Neural progenitor cell (in vitro differentiated cells): ENCODE results near the gene CCDC81. TPM values are rescaled to one million over a fixed set of nuclear protein-coding genes. Genes with fewer than 3 reads are reported as not detected.

Source experiments
- DNase-seq: peaks from one replicate; pipeline ENCODE4 v3.0.0-alpha.2; 2016; ENCODE audit warnings: low spot score
- H2AFZ ChIP-seq: fragments of 200-600 bp; sonication (generic); replicated peaks from 2 replicates; pipeline ENCODE4 v1.6.1; 2016; ENCODE audit warnings: antibody characterized with exemption
- H3F3A ChIP-seq: fragments of 200-600 bp; sonication (generic); 2 replicates; pipeline ENCODE4 v1.6.1; 2016; ENCODE audit warnings: antibody characterized with exemption, low read depth
- H3K27ac ChIP-seq: fragments of 200-600 bp; sonication (generic); 2 replicates; pipeline ENCODE4 v1.5.1; 2016; ENCODE audit warnings: mild to moderate bottlenecking
- H3K27me3 ChIP-seq: fragments of 200-600 bp; sonication (generic); 2 replicates; pipeline ENCODE4 v1.6.1; 2016; ENCODE audit warnings: mild to moderate bottlenecking, moderate library complexity
- H3K36me3 ChIP-seq: fragments of 200-600 bp; sonication (generic); 2 replicates; pipeline ENCODE4 v1.5.1; 2016
- H3K4me1 ChIP-seq: fragments of 200-600 bp; sonication (generic); 2 replicates; pipeline ENCODE4 v1.6.1; 2016; ENCODE audit warnings: mixed run types
- H3K4me2 ChIP-seq: fragments of 200-600 bp; sonication (generic); 2 replicates; pipeline ENCODE4 v1.6.1; 2016
- H3K4me3 ChIP-seq: fragments of 200-600 bp; sonication (generic); 2 replicates; pipeline ENCODE4 v1.5.1; 2016
- H3K79me2 ChIP-seq: fragments of 200-600 bp; sonication (generic); 2 replicates; pipeline ENCODE4 v1.6.1; 2016; ENCODE audit warnings: low read depth
- H3K9ac ChIP-seq: fragments of 200-600 bp; sonication (generic); 2 replicates; pipeline ENCODE4 v1.6.1; 2016
- H3K9me3 ChIP-seq: fragments of 200-600 bp; sonication (generic); 2 replicates; pipeline ENCODE4 v1.5.1; 2016; ENCODE audit warnings: low read depth
- H4K20me1 ChIP-seq: fragments of 200-600 bp; sonication (generic); 2 replicates; pipeline ENCODE4 v1.6.1; 2016; ENCODE audit warnings: low read depth
- H3K27ac Mint-ChIP-seq: 3 replicates; pipeline ENCODE4 v1.8.0; 2021; ENCODE audit warnings: mixed read lengths
- H3K27me3 Mint-ChIP-seq: 2 replicates; pipeline ENCODE4 v1.8.0; 2022; ENCODE audit warnings: low read depth, mild to moderate bottlenecking, inconsistent platforms, moderate library complexity, mixed read lengths; ENCODE audit not compliant: insufficient read depth
- H3K36me3 Mint-ChIP-seq: 3 replicates; pipeline ENCODE4 v1.8.0; 2021; ENCODE audit warnings: mixed read lengths
- H3K4me1 Mint-ChIP-seq: 3 replicates; pipeline ENCODE4 v1.8.0; 2021; ENCODE audit warnings: mixed read lengths
- H3K4me3 Mint-ChIP-seq: 3 replicates; pipeline ENCODE4 v1.8.0; 2021; ENCODE audit warnings: mild to moderate bottlenecking, moderate library complexity, mixed read lengths
- H3K9me3 Mint-ChIP-seq: 3 replicates; pipeline ENCODE4 v1.8.0; 2020; ENCODE audit warnings: mixed read lengths
- CTCF ChIP-seq: fragments of 200-600 bp; sonication (generic); IDR thresholded peaks from 2 replicates; pipeline ENCODE4 v1.5.1; 2017; ENCODE audit warnings: antibody characterized with exemption, mild to moderate bottlenecking
- EZH2 ChIP-seq: fragments of 200-600 bp; sonication (generic); IDR thresholded peaks from 2 replicates; pipeline ENCODE4 v1.6.1; 2017; ENCODE audit warnings: antibody characterized with exemption, mild to moderate bottlenecking, moderate library complexity
- EZH2phosphoT487 ChIP-seq: fragments of 200-600 bp; sonication (generic); IDR thresholded peaks from 2 replicates; pipeline ENCODE4 v1.6.1; 2017; ENCODE audit warnings: antibody characterized with exemption
- total RNA-seq: library from RNA; depleted of rRNA; stranded (reverse); fragments of >200 nt; gene quantifications from 2 replicates; pipeline ENCODE4 v1.2.3, GENCODE V29; 2015; ENCODE audit warnings: low replicate concordance

CCDC81 gene
- total RNA-seq, 1 donor from 2014 or later = 1.0 TPM

GRCh38 chr11:86358720-86359119, 16.0 kb upstream of the CCDC81 start:
- Histone ChIP-seq H3K4me1 (no peaks in the 10 kb centered on the region), H3K36me3 (no peaks in the 10 kb centered on the region), H3K27ac (no peak overlapping the region), H3K9me3 (no peaks in the 10 kb centered on the region), H3K9ac (no peak overlapping the region), H4K20me1 (no peaks in the 10 kb centered on the region), H3K4me2 (no peak overlapping the region), H3K4me3 (no peak overlapping the region), H2AFZ (no peak overlapping the region), H3K79me2 (no peaks in the 10 kb centered on the region), H3K27me3 (no peaks in the 10 kb centered on the region), H3F3A (no peaks in the 10 kb centered on the region)
- H3K9me3 Mint-ChIP-seq = peaks cover 4% of the 10 kb centered on the region
- no peak for DNase-seq
- no peak overlapping the region for H3K27ac Mint-ChIP-seq
- peaks cover 3% of the 10 kb centered on the region for H3K4me1 Mint-ChIP-seq
- H3K36me3 Mint-ChIP-seq = peaks cover 2% of the 10 kb centered on the region
- peaks cover 5% of the 10 kb centered on the region for H3K27me3 Mint-ChIP-seq
- no peak overlapping the region for H3K4me3 Mint-ChIP-seq
- no peak for TF ChIP-seq EZH2
- TF ChIP-seq EZH2phosphoT487 = no peak
- TF ChIP-seq CTCF = no peak

- no peak overlapping the region for H3K4me3 Mint-ChIP-seq
- Histone ChIP-seq H3K36me3 (no peaks in the 10 kb centered on the region), H2AFZ (no peak overlapping the region), H3K27ac (no peak overlapping the region), H3K4me1 (no peaks in the 10 kb centered on the region), H3K27me3 (no peaks in the 10 kb centered on the region), H3K4me2 (no peak overlapping the region), H3F3A (no peaks in the 10 kb centered on the region), H4K20me1 (no peaks in the 10 kb centered on the region), H3K79me2 (no peaks in the 10 kb centered on the region), H3K9me3 (no peaks in the 10 kb centered on the region), H3K4me3 (no peak overlapping the region), H3K9ac (no peak overlapping the region)
- no peak overlapping the region for H3K27ac Mint-ChIP-seq
- DNase-seq = peak; percentile 48
- no peak for TF ChIP-seq EZH2phosphoT487
- TF ChIP-seq CTCF = peak; percentile 55
- H3K27me3 Mint-ChIP-seq = peaks cover 3% of the 10 kb centered on the region
- peaks cover 2% of the 10 kb centered on the region for H3K36me3 Mint-ChIP-seq
- peaks cover 6% of the 10 kb centered on the region for H3K9me3 Mint-ChIP-seq
- H3K4me1 Mint-ChIP-seq = no peaks in the 10 kb centered on the region
Observed at GRCh38 chr11:86360775-86361395, 13.8 kb upstream of the CCDC81 start.

- no peaks in the 10 kb centered on the region for H3K4me1 ChIP-seq
- Mint-ChIP-seq H3K36me3 (peaks cover 2% of the 10 kb centered on the region), H3K4me3 (no peak overlapping the region), H3K9me3 (peaks cover 6% of the 10 kb centered on the region), H3K4me1 (no peaks in the 10 kb centered on the region), H3K27ac (no peak overlapping the region), H3K27me3 (peaks cover 3% of the 10 kb centered on the region)
- H3K27me3 ChIP-seq = no peaks in the 10 kb centered on the region
- H3K79me2 ChIP-seq = no peaks in the 10 kb centered on the region
- DNase-seq = no peak
- H3K9ac ChIP-seq = no peak overlapping the region
- H3K4me2 ChIP-seq = no peak overlapping the region
- no peaks in the 10 kb centered on the region for H3K9me3 ChIP-seq
- no peaks in the 10 kb centered on the region for H3K36me3 ChIP-seq
- H3K4me3 ChIP-seq = no peak overlapping the region
- TF ChIP-seq EZH2phosphoT487 (no peak), EZH2 (no peak), CTCF (no peak)
- no peak overlapping the region for H2AFZ ChIP-seq
- no peaks in the 10 kb centered on the region for H3F3A ChIP-seq
- H4K20me1 ChIP-seq = no peaks in the 10 kb centered on the region
- H3K27ac ChIP-seq = no peak overlapping the region
Observed at GRCh38 chr11:86363424-86363823, 11.3 kb upstream of the CCDC81 start.
